Measurements from ENCODE around the gene USP33.
"Not testable (repeated sequence)": the region's sequence is repeated elsewhere in the genome, so short reads cannot be mapped to it uniquely, and the experiment has no call there.

USP33 gene

GRCh38 chr1:77741316-77741715 is 18.3 kb downstream of the USP33 start:
- no peak for DNase-seq (ENCODE audit: insufficient read length, low spot score)
- peak; percentile 64 for FAIRE-seq

- FAIRE-seq (peak; percentile 64), DNase-seq (ENCODE audit: insufficient read length, low spot score) (no peak)
Measured at GRCh38 chr1:77739235-77739634, 20.4 kb downstream of the USP33 start.

- FAIRE-seq (no peak), DNase-seq (ENCODE audit: insufficient read length, low spot score) (no peak)
Measured at GRCh38 chr1:77732090-77732489, 27.6 kb downstream of the USP33 start.

- FAIRE-seq (no peak), DNase-seq (ENCODE audit: insufficient read length, low spot score) (no peak)
Measured at GRCh38 chr1:77725706-77726105, 33.9 kb downstream of the USP33 start.

- DNase-seq (ENCODE audit: insufficient read length, low spot score) (no peak), FAIRE-seq (no peak)
Measured at GRCh38 chr1:77718181-77718580, 41.5 kb downstream of the USP33 start.

- no peak for DNase-seq (ENCODE audit: insufficient read length, low spot score)
- no peak for FAIRE-seq
Measured at GRCh38 chr1:77716065-77716464, 43.6 kb downstream of the USP33 start.

- FAIRE-seq (peak; percentile 31), DNase-seq (ENCODE audit: insufficient read length, low spot score) (no peak)
Measured at GRCh38 chr1:77709727-77710126, 49.9 kb downstream of the USP33 start.

- no peak for FAIRE-seq
Measured at GRCh38 chr1:77706321-77706720, 53.3 kb downstream of the USP33 start.

GRCh38 chr1:77704736-77705135 is 54.9 kb downstream of the USP33 start:
- no peak for DNase-seq (ENCODE audit: insufficient read length, low spot score)
- no peak for FAIRE-seq

More at GRCh38 chr1:77706321-77706720, 53.3 kb downstream of the USP33 start:
- no peak for DNase-seq (ENCODE audit: insufficient read length, low spot score)

- FAIRE-seq; DNase-seq (ENCODE audit: insufficient read length, low spot score): not testable (repeated sequence)
Measured at GRCh38 chr1:77699673-77700072, 60.0 kb downstream of the USP33 start.

- no peak for FAIRE-seq
- no peak for DNase-seq (ENCODE audit: insufficient read length, low spot score)
Measured at GRCh38 chr1:77697441-77697840, 62.2 kb downstream of the USP33 start.

GRCh38 chr1:77688939-77689338 is 70.7 kb downstream of the USP33 start:
- FAIRE-seq, result peak; percentile 86
- DNase-seq (ENCODE audit: insufficient read length, low spot score), result no peak

GRCh38 chr1:77687519-77687906 is 72.1 kb downstream of the USP33 start:
- DNase-seq (ENCODE audit: insufficient read length, low spot score) (no peak), FAIRE-seq (no peak)

- DNase-seq (ENCODE audit: insufficient read length, low spot score) (no peak), FAIRE-seq (no peak)
Measured at GRCh38 chr1:77686796-77687518, 72.7 kb downstream of the USP33 start.

GRCh38 chr1:77683160-77684148 is 76.2 kb downstream of the USP33 start:
- FAIRE-seq, result peak; percentile 89
- peak; percentile 75 for DNase-seq (ENCODE audit: insufficient read length, low spot score)

- DNase-seq (ENCODE audit: insufficient read length, low spot score), result peak; percentile 64
- peak; percentile 97 for FAIRE-seq
Measured at GRCh38 chr1:77682460-77683159, 77.0 kb downstream of the USP33 start, which contains the start of gene ZZZ3. Gene ZZZ3, minus strand, starts transcription at chr1:77682658. Its CDS starts 49,304 bp downstream, at chr1:77633354.

- FAIRE-seq, result peak; percentile 55
Measured at GRCh38 chr1:77680173-77680572, 79.5 kb downstream of the USP33 start.

GRCh38 chr1:77678660-77679610 is 80.7 kb downstream of the USP33 start:
- DNase-seq (ENCODE audit: insufficient read length, low spot score) (no peak), FAIRE-seq (no peak)

More at GRCh38 chr1:77680173-77680572, 79.5 kb downstream of the USP33 start:
- DNase-seq (ENCODE audit: insufficient read length, low spot score), result no peak

- DNase-seq (ENCODE audit: insufficient read length, low spot score); FAIRE-seq: not testable (repeated sequence)
Measured at GRCh38 chr1:77674807-77675206, 84.8 kb downstream of the USP33 start.

Measured in GM19239 (cell line).